ENCODE data around the gene TUT4.

TUT4 gene

GRCh38 chr1:52511851-52512615 is 40.9 kb downstream of the TUT4 start:
- DNase-seq (ENCODE audit: low read depth in 1 of 2, low spot score in 1 of 2), result no peak
- in situ Hi-C loops (cut with HindIII; ENCODE audit: low pct_unique_long_range_greater_than_20kb, low sequenced_read_pairs), result no loop called here
- no peak for TF ChIP-seq JUND (IDR thresholded peaks at IDR 0.05; ENCODE audit: low read depth)

DNA sequence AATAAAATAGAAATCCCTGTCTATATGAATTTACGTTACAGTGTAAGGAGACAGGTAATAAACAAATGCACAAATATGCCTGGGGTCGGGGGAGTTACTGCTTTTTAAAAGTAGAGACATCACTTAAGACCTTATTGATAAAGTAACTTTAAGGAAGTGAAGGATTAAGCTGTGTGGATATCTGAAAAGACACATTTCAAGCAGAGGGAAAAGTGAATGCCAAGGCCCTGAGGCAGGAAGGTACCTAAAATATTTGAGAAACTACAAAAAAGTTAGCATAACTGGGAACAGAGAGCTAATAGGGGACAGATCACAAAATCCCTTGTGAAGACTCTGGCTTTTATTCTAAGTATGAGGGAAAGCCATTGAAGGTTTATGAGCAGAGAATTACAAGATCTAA is 41.5 kb downstream of the TUT4 start:
- DNase-seq (ENCODE audit: low read depth in 1 of 2, low spot score in 1 of 2), result no peak
- TF ChIP-seq JUND (IDR thresholded peaks at IDR 0.05; ENCODE audit: low read depth), result no peak
- in situ Hi-C loops (cut with HindIII; ENCODE audit: low pct_unique_long_range_greater_than_20kb, low sequenced_read_pairs), result no loop called here

DNA sequence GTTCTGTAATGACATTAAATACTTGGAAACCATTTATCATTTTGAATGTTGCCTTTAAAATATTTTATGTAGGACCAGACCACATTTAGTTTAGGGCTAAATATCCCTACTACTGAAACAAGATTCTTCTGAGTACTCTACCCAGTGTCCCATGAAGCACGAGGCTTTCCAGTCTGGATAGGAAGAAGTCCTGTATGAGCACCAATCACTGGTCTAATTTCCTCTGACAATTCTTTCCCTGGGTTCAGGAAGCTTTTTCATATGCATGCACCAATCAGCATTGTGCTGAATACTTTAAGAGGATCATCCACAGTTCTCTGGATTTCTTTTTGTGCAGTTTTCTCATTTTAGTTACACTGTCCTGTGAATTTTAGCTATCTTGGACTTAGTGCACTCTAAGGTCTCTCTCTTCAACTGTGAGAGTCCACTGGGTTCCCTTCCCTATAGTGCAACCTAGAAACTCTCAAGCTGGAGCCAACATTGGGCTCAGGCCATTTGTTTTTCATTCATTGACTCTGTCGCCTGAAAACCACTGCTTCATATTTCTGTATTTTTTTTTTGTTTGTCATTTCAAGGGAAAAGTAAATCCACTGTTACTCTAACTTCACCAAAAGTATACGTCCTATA is 45.9 kb downstream of the TUT4 start:
- in situ Hi-C loops (cut with HindIII; ENCODE audit: low pct_unique_long_range_greater_than_20kb, low sequenced_read_pairs), result no loop called here
- no peak for DNase-seq (ENCODE audit: low read depth in 1 of 2, low spot score in 1 of 2)
- TF ChIP-seq JUND (IDR thresholded peaks at IDR 0.05; ENCODE audit: low read depth), result no peak

DNA sequence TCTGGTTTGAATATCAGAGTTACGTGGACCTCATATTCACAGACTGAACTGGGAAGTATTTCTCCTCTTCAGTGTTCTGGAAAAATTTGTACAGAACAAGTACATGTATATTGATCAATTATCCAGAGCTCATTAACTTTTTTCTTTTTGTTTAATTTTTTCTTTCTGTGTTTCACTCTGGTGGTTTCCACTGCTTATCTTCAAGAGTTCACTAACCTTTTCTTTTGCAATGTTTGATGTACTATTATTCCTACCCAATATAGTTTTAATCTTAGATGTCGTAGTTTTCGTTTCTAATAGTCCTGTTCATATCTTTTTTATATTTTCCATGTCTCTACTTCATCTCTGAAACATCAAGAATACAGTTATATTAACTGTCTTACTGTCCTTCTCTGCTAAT is 46.5 kb downstream of the TUT4 start:
- in situ Hi-C loops (cut with HindIII; ENCODE audit: low pct_unique_long_range_greater_than_20kb, low sequenced_read_pairs), result no loop called here
- no peak for TF ChIP-seq JUND (IDR thresholded peaks at IDR 0.05; ENCODE audit: low read depth)
- DNase-seq (ENCODE audit: low read depth in 1 of 2, low spot score in 1 of 2), result no peak

GRCh38 chr1:52504720-52505119 is 48.2 kb downstream of the TUT4 start:
- in situ Hi-C loops (cut with HindIII; ENCODE audit: low pct_unique_long_range_greater_than_20kb, low sequenced_read_pairs), result no loop called here
- DNase-seq (ENCODE audit: low read depth in 1 of 2, low spot score in 1 of 2), result no peak
- no peak for TF ChIP-seq JUND (IDR thresholded peaks at IDR 0.05; ENCODE audit: low read depth)

- DNase-seq (ENCODE audit: low read depth in 1 of 2, low spot score in 1 of 2), result no peak
- no peak for TF ChIP-seq JUND (IDR thresholded peaks at IDR 0.05; ENCODE audit: low read depth)
- in situ Hi-C loops (cut with HindIII; ENCODE audit: low pct_unique_long_range_greater_than_20kb, low sequenced_read_pairs), result no loop called here
Measured at GRCh38 chr1:52503706-52504105, 49.2 kb downstream of the TUT4 start.

DNA sequence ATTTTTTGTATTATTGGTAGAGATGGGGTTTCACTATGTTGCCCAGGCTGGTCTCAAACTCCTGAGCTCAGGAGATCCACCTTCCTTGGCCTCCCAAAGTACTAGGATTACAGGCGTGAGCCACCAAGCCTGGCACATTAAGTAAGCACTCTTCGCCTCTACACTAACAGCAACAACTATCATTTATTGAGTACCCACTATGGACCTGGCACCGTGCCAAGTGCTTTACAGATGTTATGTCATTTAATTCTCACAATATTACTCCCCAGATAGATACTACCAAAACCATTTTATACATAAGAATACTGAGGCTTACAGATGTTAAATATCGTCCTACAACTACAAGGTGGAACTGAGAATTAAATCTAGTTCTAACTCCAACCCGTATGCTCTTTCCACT is 50.1 kb downstream of the TUT4 start:
- DNase-seq (ENCODE audit: low read depth in 1 of 2, low spot score in 1 of 2), result peak in 1 of 2 experiments; percentile 1
- TF ChIP-seq JUND (IDR thresholded peaks at IDR 0.05; ENCODE audit: low read depth), result no peak
- in situ Hi-C loops (cut with HindIII; ENCODE audit: low pct_unique_long_range_greater_than_20kb, low sequenced_read_pairs), result no loop called here

- in situ Hi-C loops (cut with HindIII; ENCODE audit: low pct_unique_long_range_greater_than_20kb, low sequenced_read_pairs), result no loop called here
- no peak for TF ChIP-seq JUND (IDR thresholded peaks at IDR 0.05; ENCODE audit: low read depth)
- DNase-seq (ENCODE audit: low read depth in 1 of 2, low spot score in 1 of 2), result no peak
Measured at GRCh38 chr1:52487632-52488031, 65.3 kb downstream of the TUT4 start.

GRCh38 chr1:52482326-52483004 is 70.4 kb downstream of the TUT4 start:
- in situ Hi-C loops (cut with HindIII; ENCODE audit: low pct_unique_long_range_greater_than_20kb, low sequenced_read_pairs), result no loop called here
- no peak for DNase-seq (ENCODE audit: low read depth in 1 of 2, low spot score in 1 of 2)
- no peak for TF ChIP-seq JUND (IDR thresholded peaks at IDR 0.05; ENCODE audit: low read depth)

DNA sequence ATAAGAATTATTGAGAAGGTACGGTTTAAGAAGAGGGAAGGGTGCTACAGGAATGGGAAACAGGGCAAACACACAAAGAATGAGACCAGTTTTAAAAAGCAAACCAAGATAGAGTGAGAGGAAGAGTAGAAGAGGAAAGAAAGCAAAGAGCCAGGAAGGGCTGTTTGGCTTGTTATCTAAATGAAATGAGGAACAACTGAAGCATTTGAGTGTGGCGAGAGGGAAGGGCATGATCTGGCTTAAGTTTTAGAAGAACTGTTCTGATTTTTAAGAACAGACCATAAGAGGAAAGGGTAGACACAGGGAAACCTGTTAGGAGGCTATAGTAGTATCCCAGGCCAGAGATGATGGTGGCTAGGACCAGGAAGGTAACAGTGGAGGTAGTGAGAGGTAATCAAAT is 73.8 kb downstream of the TUT4 start:
- in situ Hi-C loops (cut with HindIII; ENCODE audit: low pct_unique_long_range_greater_than_20kb, low sequenced_read_pairs), result no loop called here
- no peak for DNase-seq (ENCODE audit: low read depth in 1 of 2, low spot score in 1 of 2)
- TF ChIP-seq JUND (IDR thresholded peaks at IDR 0.05; ENCODE audit: low read depth), result no peak

DNA sequence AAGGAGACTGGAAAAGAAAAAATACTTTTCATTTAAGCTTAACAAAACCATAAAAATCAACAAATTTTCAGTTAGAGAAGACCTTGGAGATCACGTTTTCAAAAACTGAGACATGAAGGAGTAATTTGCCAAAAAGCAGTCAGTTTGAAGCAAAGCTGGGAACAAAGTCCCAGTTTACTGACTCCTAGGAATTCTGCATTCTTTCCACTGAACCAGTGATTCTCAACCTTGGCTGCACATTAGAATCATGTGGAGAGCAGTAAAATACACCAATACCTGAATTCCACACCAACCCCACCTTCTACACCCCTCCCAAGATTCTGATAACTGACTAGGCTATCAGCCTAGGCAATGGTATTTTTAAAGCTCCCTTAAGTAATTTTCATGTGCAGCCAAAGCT is 75.0 kb downstream of the TUT4 start:
- no peak for TF ChIP-seq JUND (IDR thresholded peaks at IDR 0.05; ENCODE audit: low read depth)
- in situ Hi-C loops (cut with HindIII; ENCODE audit: low pct_unique_long_range_greater_than_20kb, low sequenced_read_pairs), result no loop called here
- no peak for DNase-seq (ENCODE audit: low read depth in 1 of 2, low spot score in 1 of 2)

DNA sequence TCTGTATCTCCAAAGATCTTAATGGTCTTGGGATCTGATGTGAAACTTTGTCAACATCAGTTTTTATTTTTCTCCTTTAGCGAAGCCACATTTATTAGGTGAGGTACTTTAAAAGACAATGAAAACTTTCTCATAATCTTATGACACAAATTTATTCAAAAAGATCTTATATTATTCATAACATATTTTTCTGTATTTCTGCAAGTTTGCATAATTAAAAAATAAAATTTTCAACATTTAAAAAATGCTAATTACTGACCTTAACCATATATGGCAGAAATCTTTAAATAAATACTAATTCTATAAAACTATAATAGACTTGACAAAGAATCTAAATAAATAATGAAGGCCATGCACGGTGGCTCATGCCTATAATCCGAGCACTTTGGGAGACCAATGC is 75.9 kb downstream of the TUT4 start:
- TF ChIP-seq JUND (IDR thresholded peaks at IDR 0.05; ENCODE audit: low read depth), result no peak
- in situ Hi-C loops (cut with HindIII; ENCODE audit: low pct_unique_long_range_greater_than_20kb, low sequenced_read_pairs), result no loop called here
- DNase-seq (ENCODE audit: low read depth in 1 of 2, low spot score in 1 of 2), result no peak

DNA sequence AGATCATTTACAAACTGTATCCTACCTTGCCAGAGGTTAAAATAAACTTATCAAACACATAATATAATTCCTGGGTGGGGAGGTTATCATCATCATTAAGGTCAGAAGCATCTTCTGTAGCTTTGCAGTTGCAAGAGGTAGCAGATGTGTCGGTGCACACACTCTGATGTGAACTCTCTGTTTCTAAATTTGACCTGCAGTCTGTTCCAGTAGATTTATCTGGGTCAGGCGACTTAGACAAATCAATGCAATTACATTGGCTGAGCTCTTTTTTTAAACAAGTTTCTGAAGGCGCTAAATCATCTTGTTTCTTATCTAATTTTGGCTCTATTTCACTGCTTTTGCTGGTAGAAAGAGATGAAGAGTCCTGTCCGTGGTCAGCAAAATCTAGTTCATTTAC is 78.1 kb downstream of the TUT4 start:
- in situ Hi-C loops (cut with HindIII; ENCODE audit: low pct_unique_long_range_greater_than_20kb, low sequenced_read_pairs), result no loop called here
- no peak for DNase-seq (ENCODE audit: low read depth in 1 of 2, low spot score in 1 of 2)
- no peak for TF ChIP-seq JUND (IDR thresholded peaks at IDR 0.05; ENCODE audit: low read depth)

All from T47D (cell line).